SU-DHL-6 (cell line): ENCODE results near the gene CYP4F2.

ENCODE experiments used
- H2AFZ ChIP-seq: fragments of 200-600 bp; sonication (generic); 2 replicates; pipeline ENCODE4 v1.6.1; 2014; ENCODE audit warnings: low read depth, mild to moderate bottlenecking, moderate library complexity, mixed read lengths, antibody characterized with exemption, low read length; ENCODE audit not compliant: severe bottlenecking
- H3F3A ChIP-seq: fragments of 200-600 bp; shearing (Covaris generic); 2 replicates; pipeline ENCODE4 v1.6.0; 2016; ENCODE audit warnings: antibody characterized with exemption, mild to moderate bottlenecking; ENCODE audit not compliant: insufficient read depth
- H3K27ac ChIP-seq: fragments of 200-600 bp; sonication (generic); 2 replicates; pipeline ENCODE4 v1.5.1; 2016; ENCODE audit warnings: low read depth, mild to moderate bottlenecking, low read length, moderate library complexity, mixed read lengths
- H3K27me3 ChIP-seq: fragments of 200-600 bp; sonication (generic), shearing (Covaris generic); 2 replicates; pipeline ENCODE4 v1.6.0; 2014; ENCODE audit warnings: mild to moderate bottlenecking, low read length
- H3K36me3 ChIP-seq: fragments of 200-600 bp; sonication (generic); 2 replicates; pipeline ENCODE4 v1.6.1; 2014; ENCODE audit warnings: mild to moderate bottlenecking, low read length, mixed read lengths
- H3K4me2 ChIP-seq: fragments of 300-600, 200-600 bp; shearing (Covaris generic), sonication (generic); 2 replicates; pipeline ENCODE4 v1.6.0; 2014; ENCODE audit warnings: low read length, low read depth, mild to moderate bottlenecking; ENCODE audit not compliant: poor library complexity, severe bottlenecking
- H3K4me3 ChIP-seq: fragments of 200-600 bp; sonication (generic); 2 replicates; pipeline ENCODE4 v1.5.1; 2014; ENCODE audit warnings: antibody characterized with exemption, low read length, mild to moderate bottlenecking, mixed read lengths; ENCODE audit not compliant: insufficient read depth, poor library complexity, severe bottlenecking
- H3K79me2 ChIP-seq: fragments of 200-600 bp; sonication (generic); 2 replicates; pipeline ENCODE4 v1.6.1; 2014; ENCODE audit warnings: mild to moderate bottlenecking, low read length, moderate library complexity; ENCODE audit not compliant: insufficient read depth
- H3K9ac ChIP-seq: fragments of 200-600 bp; sonication (generic); 2 replicates; pipeline ENCODE4 v1.7.0; 2014; ENCODE audit warnings: mild to moderate bottlenecking, low read length
- H3K9me2 ChIP-seq: fragments of 200-600 bp; sonication (generic); replicated peaks from 2 replicates; pipeline ENCODE4 v1.6.1; 2014; ENCODE audit warnings: low read length; ENCODE audit not compliant: insufficient read depth
- H3K9me3 ChIP-seq: fragments of 200-600 bp; sonication (generic); 2 replicates; pipeline ENCODE4 v1.6.1; 2014; ENCODE audit warnings: low read length, mixed read lengths; ENCODE audit not compliant: insufficient read depth
- H4K20me1 ChIP-seq: fragments of 200-600 bp; sonication (generic); 2 replicates; pipeline ENCODE4 v1.6.1; 2014; ENCODE audit warnings: low read depth, mild to moderate bottlenecking, antibody characterized with exemption, low read length, moderate library complexity, mixed read lengths
- EZH2phosphoT487 ChIP-seq: fragments of 200-600 bp; sonication (generic), shearing (Covaris generic); conservative IDR thresholded peaks from 2 replicates; pipeline ENCODE4 v1.6.1; 2018; ENCODE audit warnings: mild to moderate bottlenecking, antibody characterized with exemption, low read length, moderate library complexity, mixed read lengths
- TF ChIP-seq, protein P1 (sequence below): fragments of 200-600 bp; sonication (generic); IDR thresholded peaks from one replicate; pipeline ENCODE4 v1.5.1; 2017; ENCODE audit warnings: antibody characterized with exemption, mild to moderate bottlenecking, low read length, moderate library complexity; ENCODE audit not compliant: insufficient read depth, poor library complexity, severe bottlenecking

The CYP4F2 gene

GRCh38 chr19:15937771-15938170 is 39.9 kb upstream of the CYP4F2 start:
- Histone ChIP-seq H3K9me3 (no peaks in the 10 kb centered on the region), H3K9ac (no peak overlapping the region), H3K4me3 (no peak overlapping the region), H3K36me3 (no peaks in the 10 kb centered on the region), H3K27me3 (no peaks in the 10 kb centered on the region), H3K9me2 (no peaks in the 10 kb centered on the region), H3K4me2 (no peak overlapping the region), H4K20me1 (no peaks in the 10 kb centered on the region), H2AFZ (no peak overlapping the region), H3K27ac (no peak overlapping the region), H3F3A (no peaks in the 10 kb centered on the region), H3K79me2 (no peaks in the 10 kb centered on the region)
- TF ChIP-seq, protein P1, sequence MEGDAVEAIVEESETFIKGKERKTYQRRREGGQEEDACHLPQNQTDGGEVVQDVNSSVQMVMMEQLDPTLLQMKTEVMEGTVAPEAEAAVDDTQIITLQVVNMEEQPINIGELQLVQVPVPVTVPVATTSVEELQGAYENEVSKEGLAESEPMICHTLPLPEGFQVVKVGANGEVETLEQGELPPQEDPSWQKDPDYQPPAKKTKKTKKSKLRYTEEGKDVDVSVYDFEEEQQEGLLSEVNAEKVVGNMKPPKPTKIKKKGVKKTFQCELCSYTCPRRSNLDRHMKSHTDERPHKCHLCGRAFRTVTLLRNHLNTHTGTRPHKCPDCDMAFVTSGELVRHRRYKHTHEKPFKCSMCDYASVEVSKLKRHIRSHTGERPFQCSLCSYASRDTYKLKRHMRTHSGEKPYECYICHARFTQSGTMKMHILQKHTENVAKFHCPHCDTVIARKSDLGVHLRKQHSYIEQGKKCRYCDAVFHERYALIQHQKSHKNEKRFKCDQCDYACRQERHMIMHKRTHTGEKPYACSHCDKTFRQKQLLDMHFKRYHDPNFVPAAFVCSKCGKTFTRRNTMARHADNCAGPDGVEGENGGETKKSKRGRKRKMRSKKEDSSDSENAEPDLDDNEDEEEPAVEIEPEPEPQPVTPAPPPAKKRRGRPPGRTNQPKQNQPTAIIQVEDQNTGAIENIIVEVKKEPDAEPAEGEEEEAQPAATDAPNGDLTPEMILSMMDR = no peak
- TF ChIP-seq EZH2phosphoT487 = no peak

- no peak overlapping the region for H3K27ac ChIP-seq
Observed at GRCh38 chr19:15936950-15937349, 39.1 kb upstream of the CYP4F2 start.

DNA sequence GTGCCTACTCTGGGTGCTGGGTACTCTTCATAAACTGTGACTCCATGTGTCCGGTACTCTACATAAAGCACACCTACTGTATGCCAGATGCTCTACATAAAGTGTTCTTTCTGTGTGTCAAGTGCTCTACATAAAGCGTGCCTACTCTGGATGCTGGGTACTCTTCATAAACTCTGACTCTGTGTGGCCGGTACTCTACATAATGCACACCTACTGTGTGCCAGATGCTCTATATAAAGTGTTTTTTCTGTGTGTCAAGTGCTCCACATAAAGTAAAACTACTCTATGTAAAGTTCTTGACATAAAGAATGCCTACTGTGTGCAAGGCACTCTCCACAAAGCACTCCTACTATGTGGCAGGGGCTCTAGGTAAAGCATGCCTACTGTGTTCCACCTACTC is 38.3 kb upstream of the CYP4F2 start:
- Histone ChIP-seq H3K79me2 (no peaks in the 10 kb centered on the region), H2AFZ (no peak overlapping the region), H3K9me3 (no peaks in the 10 kb centered on the region), H3K36me3 (no peaks in the 10 kb centered on the region), H3K4me3 (no peak overlapping the region), H3K27me3 (no peaks in the 10 kb centered on the region), H3K9ac (no peak overlapping the region), H3K27ac (no peak overlapping the region), H4K20me1 (no peaks in the 10 kb centered on the region), H3F3A (no peaks in the 10 kb centered on the region), H3K9me2 (no peaks in the 10 kb centered on the region), H3K4me2 (no peak overlapping the region)
- no peak for TF ChIP-seq EZH2phosphoT487
- TF ChIP-seq, protein P1 = no peak

More at GRCh38 chr19:15936950-15937349, 39.1 kb upstream of the CYP4F2 start:
- H3K36me3 ChIP-seq = no peaks in the 10 kb centered on the region
- H3K9me3 ChIP-seq = no peaks in the 10 kb centered on the region
- no peak for TF ChIP-seq EZH2phosphoT487
- TF ChIP-seq, protein P1 = no peak
- no peak overlapping the region for H3K9ac ChIP-seq
- H3K9me2 ChIP-seq = no peaks in the 10 kb centered on the region
- H3K4me2 ChIP-seq = no peak overlapping the region
- H3K27me3 ChIP-seq = no peaks in the 10 kb centered on the region
- no peak overlapping the region for H3K4me3 ChIP-seq
- H3F3A ChIP-seq = no peaks in the 10 kb centered on the region
- no peaks in the 10 kb centered on the region for H3K79me2 ChIP-seq
- no peaks in the 10 kb centered on the region for H4K20me1 ChIP-seq
- no peak overlapping the region for H2AFZ ChIP-seq
